Left ventricle myocardium inferior (tissue), 1 donor: ENCODE measurements around the gene MYL5. TPM values are rescaled to one million over a fixed set of nuclear protein-coding genes. Genes with fewer than 3 reads are reported as not detected.
A peak's percentile ranks its signal among the peaks of the same experiment; 100 is the strongest.

Experiments
- DNase-seq: peaks from one replicate; pipeline ENCODE4 v3.0.0-alpha.2; 2020
- H3K27ac ChIP-seq: fragments of 200-600 bp; replicated peaks from 2 replicates; pipeline ENCODE4 v1.8.0; 2021
- H3K27me3 ChIP-seq: fragments of 200-600 bp; 2 replicates; pipeline ENCODE4 v1.8.0; 2021; ENCODE audit warnings: low read depth
- H3K36me3 ChIP-seq: fragments of 200-600 bp; 2 replicates; pipeline ENCODE4 v1.8.0; 2021
- H3K4me1 ChIP-seq: fragments of 200-600 bp; 2 replicates; pipeline ENCODE4 v1.8.0; 2021
- H3K4me3 ChIP-seq: fragments of 200-600 bp; 2 replicates; pipeline ENCODE4 v1.8.0; 2021; ENCODE audit warnings: mild to moderate bottlenecking, moderate library complexity
- H3K9me3 ChIP-seq: fragments of 200-600 bp; replicated peaks from 2 replicates; pipeline ENCODE4 v1.8.0; 2021
- CTCF ChIP-seq: fragments of 200-600 bp; IDR thresholded peaks from 2 replicates; pipeline ENCODE4 v1.8.0; 2021; ENCODE audit warnings: antibody characterized with exemption, mild to moderate bottlenecking, borderline replicate concordance
- intact Hi-C: fragments of 100-400 bp; cut with micrococcal nuclease; formaldehyde crosslinking; loops from one replicate; pipeline ENCODE4 v1.11.0; 2022
- total RNA-seq: library from RNA; stranded (reverse); fragmentation: NEBNext Ultra II Directional; extraction: Animal tissue kit (Norgen Biotek cat#: 25700); gene quantifications from one replicate; pipeline ENCODE4 v1.2.1, GENCODE V29; 2021
- donor health status: DM: no; HTN: yes; CAD: no; lungs with severe emphysema.

Gene MYL5
- total RNA-seq, 1 donor from 2014 or later: 4.5 TPM

GRCh38 chr4:683982-684622, 9.8 kb downstream of the MYL5 start:
- Histone ChIP-seq H3K27me3 (no peaks in the 10 kb centered on the region), H3K27ac (peak overlapping the region; percentile 52), H3K36me3 (no peaks in the 10 kb centered on the region), H3K4me1 (peaks cover 56% of the 10 kb centered on the region), H3K4me3 (no peak overlapping the region), H3K9me3 (no peaks in the 10 kb centered on the region)
- DNase-seq: peak; percentile 72
- intact Hi-C loops: no loop called here
- peak; percentile 80 for TF ChIP-seq CTCF

GRCh38 chr4:684623-685327, 10.4 kb downstream of the MYL5 start:
- TF ChIP-seq CTCF: no peak
- no peaks in the 10 kb centered on the region for H3K36me3 ChIP-seq
- no peak for DNase-seq
- no peaks in the 10 kb centered on the region for H3K9me3 ChIP-seq
- intact Hi-C loops: no loop called here
- H3K27ac ChIP-seq: no peak overlapping the region
- H3K4me3 ChIP-seq: no peak overlapping the region
- H3K27me3 ChIP-seq: no peaks in the 10 kb centered on the region
- H3K4me1 ChIP-seq: peaks cover 63% of the 10 kb centered on the region

- H3K9me3 ChIP-seq: no peaks in the 10 kb centered on the region
- H3K4me1 ChIP-seq: peaks cover 59% of the 10 kb centered on the region
- H3K27ac ChIP-seq: no peak overlapping the region
- no peaks in the 10 kb centered on the region for H3K27me3 ChIP-seq
- H3K4me3 ChIP-seq: no peak overlapping the region
- no peak for TF ChIP-seq CTCF
- intact Hi-C loops: no loop called here
- H3K36me3 ChIP-seq: no peaks in the 10 kb centered on the region
- no peak for DNase-seq
Measured at GRCh38 chr4:685679-686412, 11.5 kb downstream of the MYL5 start.

- H3K4me1 ChIP-seq: peaks cover 54% of the 10 kb centered on the region
- no peaks in the 10 kb centered on the region for H3K9me3 ChIP-seq
- H3K27ac ChIP-seq: peak overlapping the region; percentile 87
- H3K36me3 ChIP-seq: no peaks in the 10 kb centered on the region
- no peaks in the 10 kb centered on the region for H3K27me3 ChIP-seq
- intact Hi-C loops: no loop called here
- H3K4me3 ChIP-seq: peak overlapping the region; percentile 74
- no peak for TF ChIP-seq CTCF
- no peak for DNase-seq
Measured at GRCh38 chr4:686413-687040, 12.2 kb downstream of the MYL5 start.
